Naive thymus-derived CD4-positive, alpha-beta T cell (primary cell): ENCODE results near the gene RAET1G. TPM values are rescaled to one million over a fixed set of nuclear protein-coding genes. Genes with fewer than 3 reads are reported as not detected.
"Not testable (repeated sequence)": the region's sequence is repeated elsewhere in the genome, so short reads cannot be mapped to it uniquely, and the experiment has no call there.

Source experiments
- ATAC-seq: fragments of 150-1000 bp; cut with Tn5 transposase; 2 replicates; pipeline ENCODE4 v1.10.0; 2021; ENCODE audit warnings: mild to moderate bottlenecking, moderate library complexity
- CTCF ChIA-PET: fragments of 350-600 bp; sonication (Branson Sonifier 250); formaldehyde crosslinking; loops from one replicate; lab custom pipeline; 2021; ENCODE audit warnings: antibody characterized with exemption; lab: Charles Lee
- POLR2A ChIA-PET: fragments of 350-600 bp; sonication (Branson Sonifier 250); formaldehyde crosslinking; loops from one replicate; lab custom pipeline; 2021; ENCODE audit warnings: antibody characterized with exemption, inconsistent platforms; lab: Charles Lee
- DNase-seq, 9 donors: peaks; one replicate each; pipeline versions ENCODE4 v3.0.0 to v3.0.0-alpha.2; 2020 to 2022; ENCODE audit warnings: mixed read lengths in 1 of 9
- H3K27ac ChIP-seq: one replicate; pipeline ENCODE4 v1.7.0; 2013; ENCODE audit warnings: mild to moderate bottlenecking, low read depth, low read length, moderate library complexity
- H3K27me3 ChIP-seq, 2 donors: one replicate each; pipeline ENCODE4 v1.7.0; 2013; ENCODE audit warnings: low read length in 2 of 2, mild to moderate bottlenecking in 2 of 2, moderate library complexity in 2 of 2; ENCODE audit not compliant: control insufficient read depth in 2 of 2, insufficient read depth in 2 of 2
- H3K36me3 ChIP-seq, 3 experiments: 1 replicate in 2 of 3; 2 replicates in 1 of 3; pipeline ENCODE4 v1.7.0; 2013; ENCODE audit warnings: low read length in 3 of 3, mild to moderate bottlenecking in 3 of 3, moderate library complexity in 1 of 3; ENCODE audit not compliant: insufficient read depth in 3 of 3, control insufficient read depth in 2 of 3
- H3K4me1 ChIP-seq, 2 donors: one replicate each; pipeline ENCODE4 v1.7.0; 2013; ENCODE audit warnings: low read length in 2 of 2, mild to moderate bottlenecking in 2 of 2, moderate library complexity in 1 of 2; ENCODE audit not compliant: control insufficient read depth in 2 of 2, insufficient read depth in 2 of 2
- H3K4me3 ChIP-seq: 2 replicates; pipeline ENCODE4 v1.7.0; 2013; ENCODE audit warnings: mild to moderate bottlenecking, low read length
- H3K9me3 ChIP-seq, 3 experiments: 1 replicate in 2 of 3; 2 replicates in 1 of 3; pipeline ENCODE4 v1.7.0; 2013; ENCODE audit warnings: low read length in 3 of 3; ENCODE audit not compliant: control insufficient read depth in 2 of 3
- H3K27ac Mint-ChIP-seq, 9 donors: one replicate each; pipeline ENCODE4 v1.8.0; 2020 to 2022; ENCODE audit warnings: mixed read lengths in 9 of 9, mild to moderate bottlenecking in 8 of 9, moderate library complexity in 5 of 9, inconsistent platforms in 2 of 9
- H3K27me3 Mint-ChIP-seq, 5 donors: one replicate each; pipeline ENCODE4 v1.8.0; 2021 to 2022; ENCODE audit warnings: mixed read lengths in 5 of 5, mild to moderate bottlenecking in 1 of 5
- H3K36me3 Mint-ChIP-seq, 5 donors: one replicate each; pipeline ENCODE4 v1.8.0; 2020 to 2022; ENCODE audit warnings: mixed read lengths in 5 of 5, mild to moderate bottlenecking in 3 of 5, inconsistent platforms in 1 of 5
- H3K4me1 Mint-ChIP-seq, 7 donors: one replicate each; pipeline ENCODE4 v1.8.0; 2020 to 2022; ENCODE audit warnings: mixed read lengths in 7 of 7, mild to moderate bottlenecking in 3 of 7, inconsistent platforms in 1 of 7
- H3K4me3 Mint-ChIP-seq, 10 donors: one replicate each; pipeline ENCODE4 v1.8.0; 2020 to 2022; ENCODE audit warnings: mild to moderate bottlenecking in 10 of 10, mixed read lengths in 10 of 10, moderate library complexity in 6 of 10, inconsistent platforms in 2 of 10
- H3K9me3 Mint-ChIP-seq, 11 donors: one replicate each; pipeline ENCODE4 v1.8.0; 2020 to 2022; ENCODE audit warnings: mixed read lengths in 11 of 11, mild to moderate bottlenecking in 4 of 11, inconsistent platforms in 1 of 11, moderate library complexity in 1 of 11
- intact Hi-C, 2 donors: fragments of 100-400 bp; cut with micrococcal nuclease; formaldehyde crosslinking; loops; one replicate each; pipeline ENCODE4 v1.15.1; 2023
- polyA plus RNA-seq, 2 donors: library from polyadenylated mRNA; unstranded; fragments of 300-500 nt; fragmentation: Illumina TruSeq; gene quantifications; one replicate each; pipeline ENCODE4 v1.2.3, GENCODE V29; 2021
- total RNA-seq, 6 experiments: library from RNA in 5 of 6; stranded (reverse) in 5 of 6; gene quantifications; 1 replicate in 5 of 6; 2 replicates in 1 of 6; pipeline ENCODE4 v1.2.3 and lab custom pipeline; 2021 to 2026

Gene RAET1G
- total and polyA plus RNA-seq, 7 experiments from 2014 or later, result not detected

DNA sequence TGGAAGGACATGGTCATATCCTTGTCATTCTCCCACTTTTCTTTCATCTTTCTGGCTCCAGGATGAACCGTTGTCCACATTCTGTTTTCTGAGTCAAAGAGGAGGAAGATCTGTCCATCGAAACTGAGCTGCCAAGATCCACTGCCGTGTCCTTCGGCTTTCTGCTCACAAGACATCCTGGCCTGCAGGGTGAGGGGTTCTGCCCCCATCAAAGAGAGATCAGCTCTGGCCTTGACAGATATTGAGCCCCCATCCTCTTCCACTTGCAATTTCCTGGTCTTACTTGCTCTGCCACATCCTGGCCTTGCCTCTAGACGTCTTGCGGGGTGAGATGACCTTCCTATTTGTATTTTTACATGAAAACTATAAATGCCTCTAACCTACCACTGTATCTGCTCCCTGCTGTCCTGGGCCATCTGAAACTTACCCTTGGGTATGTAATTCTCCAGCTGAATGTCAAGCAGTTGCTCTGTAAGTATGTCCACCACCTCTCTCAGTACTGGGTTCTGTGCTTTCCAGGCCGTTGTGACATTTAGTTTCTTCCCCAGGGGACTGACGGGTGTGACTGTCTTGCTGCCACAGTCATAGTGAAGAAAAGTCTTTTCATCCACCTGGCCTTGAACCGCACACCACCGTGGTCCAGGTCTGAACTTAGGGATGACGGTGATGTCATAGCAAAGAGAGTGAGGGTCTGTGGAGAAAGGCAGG, 3.6 kb downstream of the RAET1G start:
- H3K36me3 Mint-ChIP-seq, H3K27ac Mint-ChIP-seq, H3K9me3 ChIP-seq, POLR2A ChIA-PET, CTCF ChIA-PET, H3K4me1 ChIP-seq, ATAC-seq, H3K9me3 Mint-ChIP-seq, H3K27ac ChIP-seq, H3K4me3 Mint-ChIP-seq, intact Hi-C loops, H3K27me3 ChIP-seq, H3K4me3 ChIP-seq, H3K36me3 ChIP-seq, DNase-seq: not testable (repeated sequence)
- Mint-ChIP-seq H3K4me1 (peaks cover 12 to 22% (median 17%) of the 10 kb centered on the region in 7 donors), H3K27me3 (peaks cover 44 to 68% (median 52%) of the 10 kb centered on the region in 5 donors)

DNA sequence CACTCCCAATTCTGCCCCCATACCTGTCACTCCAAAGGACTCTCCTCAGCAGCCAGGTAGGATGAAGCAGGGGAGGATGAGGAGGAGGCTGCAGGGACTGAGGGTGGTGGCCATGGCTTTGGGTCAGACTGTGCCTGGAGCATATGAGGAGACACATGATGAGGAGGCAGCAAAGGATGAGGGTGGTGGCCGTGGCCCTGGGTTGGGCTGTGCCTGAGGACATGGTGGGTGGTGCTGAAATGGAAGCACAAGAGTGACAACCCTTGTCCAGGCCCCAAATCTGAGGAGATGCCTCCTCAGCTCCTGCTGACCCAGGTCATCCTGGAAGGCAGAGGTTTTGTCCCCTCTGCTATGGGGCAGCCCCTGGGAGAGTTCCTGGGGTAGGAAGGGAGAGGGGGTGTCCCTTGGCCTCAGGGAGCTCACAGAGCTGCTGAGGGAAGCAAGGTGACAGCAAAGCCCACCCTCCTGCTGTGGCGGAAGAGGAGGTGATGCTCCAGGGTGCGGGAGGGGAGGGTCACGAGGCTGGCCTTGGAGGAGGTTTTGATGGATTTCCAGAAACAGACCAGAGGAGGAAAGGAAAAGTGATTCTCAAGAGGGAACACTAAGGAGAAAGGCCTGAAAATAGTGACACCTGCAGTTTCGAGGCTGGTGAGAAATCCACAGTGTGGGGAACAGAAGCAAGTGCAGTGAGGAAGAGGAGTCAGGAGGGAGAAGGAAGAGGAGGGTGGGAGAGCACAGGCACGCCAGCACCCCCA, 4.6 kb downstream of the RAET1G start:
- H3K9me3 ChIP-seq, result no peaks in the 10 kb centered on the region
- DNase-seq (no peak), ATAC-seq (no peak)
- ChIA-PET POLR2A (no interaction called here), CTCF (interaction anchor here (0.8 kb wide), 1 partner anchor 22 kb away, joined by 3 read pairs; no protein-coding TSS in a partner anchor)
- no peak overlapping the region for H3K27ac ChIP-seq
- Mint-ChIP-seq H3K4me1 (peaks cover 7 to 14% (median 10%) of the 10 kb centered on the region in 7 donors), H3K27ac (no peak overlapping the region), H3K4me3 (no peak overlapping the region), H3K36me3 (no peaks in the 10 kb centered on the region), H3K9me3 (peaks cover 0 to 2% (median 0%) of the 10 kb centered on the region in 11 donors), H3K27me3 (peaks cover 35 to 66% (median 47%) of the 10 kb centered on the region in 5 donors)
- H3K36me3 ChIP-seq, result no peaks in the 10 kb centered on the region
- H3K4me1 ChIP-seq, result peaks cover 0 to 6% of the 10 kb centered on the region in 2 donors
- intact Hi-C loops, result no loop called here
- no peak overlapping the region for H3K4me3 ChIP-seq
- peaks cover 5 to 10% of the 10 kb centered on the region in 2 donors for H3K27me3 ChIP-seq

DNA sequence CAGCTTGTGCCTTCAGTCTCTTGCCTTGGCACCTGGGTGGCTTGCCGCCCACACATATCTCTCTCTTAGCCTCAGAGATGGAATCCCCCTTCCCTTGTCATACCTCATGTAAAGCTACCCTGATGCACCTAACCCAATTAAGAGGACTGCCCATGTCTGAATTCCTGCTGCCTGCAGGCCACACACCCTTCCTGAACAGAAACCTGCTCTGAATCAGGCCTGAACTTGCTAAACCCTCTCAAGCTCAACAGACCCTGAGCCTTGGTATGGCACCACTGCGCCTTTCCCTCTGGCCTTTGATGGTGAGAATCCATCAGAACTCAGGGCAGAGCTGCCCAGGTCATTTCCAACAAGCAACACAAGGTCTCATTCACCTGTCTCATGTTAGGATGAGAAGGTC, 5.2 kb downstream of the RAET1G start:
- H3K36me3 ChIP-seq, result no peaks in the 10 kb centered on the region
- no peak overlapping the region for H3K27ac ChIP-seq
- intact Hi-C loops, result no loop called here
- peaks cover 5 to 8% of the 10 kb centered on the region in 2 donors for H3K27me3 ChIP-seq
- POLR2A ChIA-PET, result no interaction called here
- DNase-seq (no peak), ATAC-seq (no peak)
- peaks cover under 1 to 7% (median 4%) of the 10 kb centered on the region in 7 donors for H3K4me1 Mint-ChIP-seq
- peaks cover 0 to 2% (median 0%) of the 10 kb centered on the region in 11 donors for H3K9me3 Mint-ChIP-seq
- H3K4me1 ChIP-seq, result peaks cover 0 to 5% of the 10 kb centered on the region in 2 donors
- H3K4me3 Mint-ChIP-seq, result no peak overlapping the region
- H3K9me3 ChIP-seq, result no peaks in the 10 kb centered on the region
- H3K36me3 Mint-ChIP-seq, result no peaks in the 10 kb centered on the region
- CTCF ChIA-PET, result interaction anchor here (0.8 kb wide), 1 partner anchor 21 kb away, joined by 3 read pairs; no protein-coding TSS in a partner anchor
- H3K27me3 Mint-ChIP-seq, result peaks cover 32 to 66% (median 47%) of the 10 kb centered on the region in 5 donors
- H3K4me3 ChIP-seq, result no peak overlapping the region
- H3K27ac Mint-ChIP-seq, result no peak overlapping the region

- Mint-ChIP-seq H3K27me3 (peaks cover 22 to 60% (median 39%) of the 10 kb centered on the region in 5 donors), H3K4me3 (no peak overlapping the region), H3K36me3 (no peaks in the 10 kb centered on the region), H3K27ac (no peak overlapping the region), H3K9me3 (peaks cover 0 to 2% (median 0%) of the 10 kb centered on the region in 11 donors), H3K4me1 (no peaks in the 10 kb centered on the region)
- H3K4me1 ChIP-seq, result no peaks in the 10 kb centered on the region
- H3K27me3 ChIP-seq, result no peaks in the 10 kb centered on the region
- ChIA-PET POLR2A (no interaction called here), CTCF (interaction anchor here (1.0 kb wide), 1 partner anchor 9 kb away, joined by 3 read pairs; no protein-coding TSS in a partner anchor)
- intact Hi-C loops, result no loop called here
- ATAC-seq (no peak), DNase-seq (no peak)
- H3K4me3 ChIP-seq, result no peak overlapping the region
- no peaks in the 10 kb centered on the region for H3K9me3 ChIP-seq
- no peak overlapping the region for H3K27ac ChIP-seq
- H3K36me3 ChIP-seq, result no peaks in the 10 kb centered on the region
Observed at GRCh38 chr6:149915970-149916865, 6.7 kb downstream of the RAET1G start.

DNA sequence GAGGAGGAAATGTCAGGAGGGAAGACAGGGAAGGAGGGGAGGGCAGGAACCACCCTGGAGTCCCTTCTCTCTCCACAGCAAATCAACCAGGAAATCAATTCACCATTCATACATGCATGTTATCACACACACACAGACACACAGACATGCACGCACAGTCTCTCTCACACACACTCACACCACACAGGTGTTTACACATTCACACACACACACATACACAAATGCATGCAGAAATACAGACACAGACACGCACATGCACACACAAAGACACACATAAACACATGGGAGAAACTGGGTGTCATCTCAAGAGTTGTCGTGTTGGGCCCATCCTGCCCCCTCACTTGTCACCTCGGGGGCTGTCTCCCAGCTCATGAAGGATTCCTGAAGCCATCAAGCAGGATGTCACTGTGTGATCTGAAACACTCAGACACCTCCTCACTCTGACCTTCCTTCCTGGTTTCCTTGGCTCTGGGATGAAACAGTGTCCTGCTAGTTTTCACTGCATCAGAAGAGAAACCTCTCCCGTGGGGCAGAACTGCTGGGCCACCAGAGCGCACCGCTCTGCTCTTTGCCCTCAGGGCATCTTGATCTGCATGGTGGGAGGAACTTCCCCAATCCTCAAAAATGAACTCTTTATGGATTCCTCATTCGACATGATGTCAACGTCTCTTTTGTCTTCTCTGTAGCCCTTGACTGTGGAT, 9.2 kb downstream of the RAET1G start:
- DNase-seq, result no peak
- no peak for ATAC-seq
- H3K27ac ChIP-seq, result no peak overlapping the region
- intact Hi-C loops, result no loop called here
- H3K9me3 Mint-ChIP-seq, result peaks cover 0 to 15% (median 5%) of the 10 kb centered on the region in 11 donors
- POLR2A ChIA-PET, result no interaction called here
- H3K36me3 ChIP-seq, result no peaks in the 10 kb centered on the region
- no peaks in the 10 kb centered on the region for H3K4me1 Mint-ChIP-seq
- no peak overlapping the region for H3K4me3 ChIP-seq
- H3K27me3 Mint-ChIP-seq, result peaks cover 14 to 42% (median 27%) of the 10 kb centered on the region in 5 donors
- peaks cover 0 to 1% (median 0%) of the 10 kb centered on the region in 3 experiments for H3K9me3 ChIP-seq
- H3K27ac Mint-ChIP-seq, result no peak overlapping the region
- CTCF ChIA-PET, result no interaction called here
- no peaks in the 10 kb centered on the region for H3K4me1 ChIP-seq
- no peak overlapping the region for H3K4me3 Mint-ChIP-seq
- peaks cover 0 to 3% (median 0%) of the 10 kb centered on the region in 5 donors for H3K36me3 Mint-ChIP-seq
- no peaks in the 10 kb centered on the region for H3K27me3 ChIP-seq

GRCh38 chr6:149913085-149913484, 9.8 kb downstream of the RAET1G start:
- no peak overlapping the region for H3K4me3 Mint-ChIP-seq
- peaks cover 14 to 39% (median 24%) of the 10 kb centered on the region in 5 donors for H3K27me3 Mint-ChIP-seq
- ATAC-seq (no peak), DNase-seq (no peak)
- no peaks in the 10 kb centered on the region for H3K36me3 ChIP-seq
- no peak overlapping the region for H3K27ac Mint-ChIP-seq
- H3K27me3 ChIP-seq, result no peaks in the 10 kb centered on the region
- intact Hi-C loops, result no loop called here
- ChIA-PET CTCF (no interaction called here), POLR2A (no interaction called here)
- H3K27ac ChIP-seq, result no peak overlapping the region
- H3K36me3 Mint-ChIP-seq, result peaks cover 0 to 5% (median under 1%) of the 10 kb centered on the region in 5 donors
- H3K4me3 ChIP-seq, result no peak overlapping the region
- H3K4me1 ChIP-seq, result no peaks in the 10 kb centered on the region
- peaks cover 0 to 5% (median 0%) of the 10 kb centered on the region in 3 experiments for H3K9me3 ChIP-seq
- peaks cover 2 to 21% (median 7%) of the 10 kb centered on the region in 11 donors for H3K9me3 Mint-ChIP-seq
- no peaks in the 10 kb centered on the region for H3K4me1 Mint-ChIP-seq
